Uterus (tissue), 4 donors: ENCODE data around the gene DLX4. TPM values are rescaled to one million over a fixed set of nuclear protein-coding genes. Genes with fewer than 3 reads are reported as not detected.

ENCODE experiments used
- DNase-seq, 2 donors: peaks; one replicate each; pipeline ENCODE4 v3.0.0-alpha.2; 2019 to 2020
- H3K27ac ChIP-seq, 2 donors: fragments of 200-600 bp; sonication (generic); 1 replicate in 1 of 2; 2 replicates in 1 of 2; pipeline ENCODE4 v1.5.1; 2016 to 2018
- H3K27me3 ChIP-seq, 2 donors: fragments of 200-600 bp; sonication (generic); one replicate each; pipeline ENCODE4 v1.5.1; 2018 to 2019; ENCODE audit warnings: control low read depth in 1 of 2
- H3K36me3 ChIP-seq, 2 donors: fragments of 200-600 bp; sonication (generic); one replicate each; pipeline ENCODE4 v1.5.1; 2019; ENCODE audit warnings: control low read depth in 1 of 2
- H3K4me1 ChIP-seq, 2 donors: fragments of 200-600 bp; sonication (generic); one replicate each; pipeline ENCODE4 v1.5.1; 2018 to 2019; ENCODE audit warnings: control low read depth in 1 of 2
- H3K4me3 ChIP-seq, 2 donors: fragments of 200-600 bp; sonication (generic); 1 replicate in 1 of 2; 2 replicates in 1 of 2; pipeline ENCODE4 v1.5.1; 2018 to 2019; ENCODE audit warnings: mild to moderate bottlenecking in 1 of 2
- H3K9me3 ChIP-seq, 2 donors: fragments of 200-600 bp; sonication (generic); one replicate each; pipeline ENCODE4 v1.5.1; 2019; ENCODE audit warnings: control low read depth in 1 of 2
- CTCF ChIP-seq, 4 experiments: fragments of 200-600 bp in 2 of 4; fragments of 450-650 bp in 2 of 4; sonication (generic) in 2 of 4; IDR thresholded peaks; one replicate each; pipeline ENCODE4 v1.5.1; 2016 to 2019; ENCODE audit warnings: antibody characterized with exemption in 4 of 4, mild to moderate bottlenecking in 2 of 4, moderate library complexity in 1 of 4
- POLR2A ChIP-seq, 2 donors: fragments of 450-650 bp; IDR thresholded peaks; one replicate each; pipeline ENCODE4 v1.6.1; 2016; ENCODE audit warnings: antibody characterized with exemption in 2 of 2, mild to moderate bottlenecking in 1 of 2, moderate library complexity in 1 of 2
- intact Hi-C: fragments of 100-400 bp; cut with DNase I; formaldehyde crosslinking; loops from one replicate; pipeline ENCODE4 v1.15.1; 2023; ENCODE audit warnings: low total_unique reads
- small RNA-seq: library from RNA; depleted of rRNA; stranded (forward); fragments of <200 nt; gene quantifications from one replicate; pipeline ENCODE3, GENCODE V24; 2016
- total RNA-seq, 4 donors: library from RNA; depleted of rRNA in 3 of 4; stranded (reverse); fragments of >200 nt in 3 of 4; gene quantifications; one replicate each; pipeline versions ENCODE4 v1.1.0 to v1.2.4, GENCODE V29; 2014 to 2023
- donor health status: DM: yes; HTN: yes; CAD: no.

Gene DLX4
- total RNA-seq, 4 donors from 2014 or later, result not detected

- TF ChIP-seq CTCF (IDR thresholded peaks at IDR 0.05), result no peak
- TF ChIP-seq POLR2A (IDR thresholded peaks at IDR 0.05), result no peak
- no peak overlapping the region for H3K27ac ChIP-seq
- no peaks in the 10 kb centered on the region for H3K9me3 ChIP-seq
- no peak overlapping the region for H3K4me3 ChIP-seq
- no peaks in the 10 kb centered on the region for H3K27me3 ChIP-seq
- intact Hi-C loops, result no loop called here
- no peaks in the 10 kb centered on the region for H3K4me1 ChIP-seq
- DNase-seq, result no peak
- no peaks in the 10 kb centered on the region for H3K36me3 ChIP-seq
These were observed 52.8 kb downstream of the DLX4 start for GRCh38 chr17:50021681-50022370.

- peaks cover 0 to 7% of the 10 kb centered on the region in 2 donors for H3K4me1 ChIP-seq
- TF ChIP-seq CTCF (IDR thresholded peaks at IDR 0.05) (no peak), POLR2A (IDR thresholded peaks at IDR 0.05) (no peak)
- intact Hi-C loops, result no loop called here
These were observed 53.6 kb downstream of the DLX4 start for GRCh38 chr17:50022463-50023130.

GRCh38 chr17:50023520-50023919 is 54.5 kb downstream of the DLX4 start:
- TF ChIP-seq CTCF (IDR thresholded peaks at IDR 0.05) (no peak), POLR2A (IDR thresholded peaks at IDR 0.05) (no peak)
- Histone ChIP-seq H3K4me3 (no peak overlapping the region), H3K9me3 (no peaks in the 10 kb centered on the region), H3K36me3 (no peaks in the 10 kb centered on the region), H3K4me1 (peaks cover 0 to 16% of the 10 kb centered on the region in 2 donors), H3K27ac (no peak overlapping the region), H3K27me3 (no peaks in the 10 kb centered on the region)
- no peak for DNase-seq
- intact Hi-C loops, result no loop called here

More at GRCh38 chr17:50022463-50023130, 53.6 kb downstream of the DLX4 start:
- Histone ChIP-seq H3K27me3 (no peaks in the 10 kb centered on the region), H3K9me3 (no peaks in the 10 kb centered on the region), H3K4me3 (no peak overlapping the region), H3K27ac (no peak overlapping the region), H3K36me3 (no peaks in the 10 kb centered on the region)
- no peak for DNase-seq

Small RNA genes lying within 50 kb of the gene (small RNA-seq; reads per million reads assigned to genes)
- not detected for gene RNU6-1313P

Other genes starting within 250 kb of the DLX4 start
- gene FAM117A, start 205.1 kb upstream of the DLX4 start, total RNA-seq, result 10 to 100 TPM in 3 of 4 donors, 1 to 10 TPM in 1; 2.6 to 40.2 (median 19.5) TPM
- 100 to 1,000 TPM in 1 of 4 donors, 10 to 100 TPM in 3; 16.8 to 117 (median 40.8) TPM for gene KAT7, start 180.5 kb upstream of the DLX4 start, total RNA-seq
- 1 to 10 TPM in 1 of 4 donors, not detected in 3; 1.3 TPM for gene TAC4, start 121.1 kb upstream of the DLX4 start, total RNA-seq
- gene DLX3, start 26.0 kb downstream of the DLX4 start, total RNA-seq, result under 1 TPM in 1 of 4 donors, not detected in 3; 0.28 TPM
- gene ITGA3, start 86.9 kb downstream of the DLX4 start, total RNA-seq, result 10 to 100 TPM; 14.3 to 73.1 (median 33.4) TPM
- gene PDK2, start 126.2 kb downstream of the DLX4 start, total RNA-seq, result 10 to 100 TPM; 12.9 to 62.6 (median 32.4) TPM
- gene SAMD14, start 161.0 kb downstream of the DLX4 start, total RNA-seq, result 10 to 100 TPM in 1 of 4 donors, 1 to 10 TPM in 2, not detected in 1; 2.3 to 11.3 (median 6.2) TPM
- gene PPP1R9B, start 181.5 kb downstream of the DLX4 start, total RNA-seq, result 10 to 100 TPM in 3 of 4 donors, 1 to 10 TPM in 1; 9.2 to 65.3 (median 20.6) TPM
- 100 to 1,000 TPM in 1 of 4 donors, 10 to 100 TPM in 1, under 1 TPM in 1, not detected in 1; 0.90 to 119 (median 19.6) TPM for gene SGCA, start 196.8 kb downstream of the DLX4 start, total RNA-seq
- gene COL1A1, start 232.4 kb downstream of the DLX4 start, total RNA-seq, result 1,000 to 10,000 TPM in 1 of 4 donors, 100 to 1,000 TPM in 2, 10 to 100 TPM in 1; 59.4 to 4,880 (median 491) TPM